UCSD-AML1 (cell line): ENCODE data around the gene COBLL1.
"Not testable (repeated sequence)": the region's sequence is repeated elsewhere in the genome, so short reads cannot be mapped to it uniquely, and the experiment has no call there.

ENCODE experiments used
- DNase-seq: peaks from one replicate; lab custom pipeline; 2025; ENCODE audit not compliant: unreplicated experiment; lab: John Stamatoyannopoulos, UW

The COBLL1 gene

DNA sequence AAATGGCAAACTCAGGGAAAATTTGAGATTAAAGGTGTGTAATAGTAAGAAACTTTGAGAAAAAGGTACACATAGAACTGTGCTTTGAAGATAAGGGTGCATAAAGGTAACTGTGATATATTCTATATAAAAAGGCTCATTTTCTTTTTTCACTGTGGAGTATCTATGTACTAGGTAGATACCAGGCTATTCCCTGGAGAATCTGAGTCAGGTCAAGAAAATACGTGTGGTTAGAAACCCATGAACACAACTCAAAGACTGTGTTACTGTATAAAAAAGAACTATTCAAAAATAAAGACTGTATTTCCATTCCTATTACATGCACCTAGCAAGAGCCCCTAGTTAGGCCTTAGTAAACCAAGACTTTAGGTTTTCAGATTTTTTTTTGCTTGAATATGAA, 120.2 kb downstream of the COBLL1 start:
- no peak for DNase-seq

DNA sequence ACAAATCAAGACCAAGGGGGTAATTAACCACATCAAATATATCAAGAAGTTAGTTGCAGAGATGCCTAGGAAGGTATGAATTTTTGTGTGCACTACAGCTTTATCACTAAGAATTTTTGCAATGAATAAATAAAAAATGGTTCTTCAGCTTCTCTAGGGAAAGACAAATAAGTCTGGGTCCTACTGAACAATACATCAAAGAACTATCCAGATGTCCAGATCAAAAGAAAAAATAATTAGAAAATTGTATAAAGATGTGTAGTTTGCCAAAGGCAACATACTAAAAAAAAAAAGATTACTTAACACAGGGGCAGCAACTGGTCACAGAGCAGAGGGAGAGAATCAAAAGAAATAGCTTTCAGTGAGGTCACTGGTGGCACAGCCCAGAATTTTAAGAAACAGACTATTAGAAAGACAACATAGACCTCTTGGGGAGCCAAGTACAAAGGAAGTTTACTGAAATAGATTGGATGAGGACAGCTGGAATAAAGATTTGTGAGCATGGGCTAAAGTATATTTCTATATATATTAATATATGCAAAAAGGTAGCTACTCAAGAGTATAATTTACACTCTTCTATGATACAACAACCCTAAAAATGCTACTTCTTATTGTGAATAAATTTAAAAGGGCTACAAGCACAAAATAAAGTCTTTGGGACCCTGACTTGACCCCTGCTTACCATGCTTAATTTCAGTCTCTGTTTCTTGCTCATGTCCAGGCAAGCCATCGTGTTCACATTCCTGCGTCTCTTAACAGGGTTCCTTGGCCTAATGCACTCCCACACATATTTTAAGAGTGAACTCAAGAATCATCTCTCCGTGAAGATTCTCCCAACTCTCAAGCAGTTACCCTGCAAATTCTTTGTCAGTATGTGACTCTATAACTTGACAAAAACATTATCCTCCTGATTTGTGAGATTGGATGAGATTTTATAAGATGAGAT, 121.4 kb downstream of the COBLL1 start:
- no peak for DNase-seq

DNA sequence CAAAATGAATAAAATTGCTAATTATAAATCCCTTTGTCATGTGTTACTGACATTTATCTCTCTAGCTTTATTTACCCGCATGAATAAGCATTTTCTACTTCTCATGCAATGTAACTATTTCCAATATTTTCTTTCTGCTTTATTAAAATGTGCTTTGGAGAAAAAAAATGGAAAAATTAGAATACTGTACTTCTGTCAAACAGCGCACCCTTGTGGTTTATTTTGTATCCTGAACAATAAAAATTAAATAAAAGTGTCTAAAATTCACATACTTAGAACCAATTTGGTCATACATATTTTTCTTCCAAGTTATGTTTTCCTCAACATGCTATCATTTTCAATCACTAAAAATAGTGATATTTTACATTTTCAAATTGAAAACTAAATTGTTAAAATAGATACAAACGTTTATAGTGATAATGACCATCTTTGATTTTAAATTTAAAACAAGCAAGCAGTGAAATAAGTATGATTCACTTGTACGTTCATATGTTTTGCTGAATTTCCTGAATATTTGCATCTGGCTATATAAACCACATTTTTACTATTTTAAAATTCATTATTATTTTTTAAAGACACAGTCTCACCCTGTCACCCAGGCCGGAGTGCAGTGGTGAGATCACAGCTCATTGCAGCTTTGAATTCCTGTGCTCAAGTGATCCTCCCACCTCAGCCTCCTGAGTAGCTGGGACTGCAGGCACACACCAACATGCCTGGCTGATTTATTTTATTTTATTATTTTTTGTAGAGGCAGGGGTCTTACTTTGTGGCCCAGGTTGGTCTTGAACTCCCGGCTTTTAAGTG, 124.4 kb downstream of the COBLL1 start:
- no peak for DNase-seq

DNA sequence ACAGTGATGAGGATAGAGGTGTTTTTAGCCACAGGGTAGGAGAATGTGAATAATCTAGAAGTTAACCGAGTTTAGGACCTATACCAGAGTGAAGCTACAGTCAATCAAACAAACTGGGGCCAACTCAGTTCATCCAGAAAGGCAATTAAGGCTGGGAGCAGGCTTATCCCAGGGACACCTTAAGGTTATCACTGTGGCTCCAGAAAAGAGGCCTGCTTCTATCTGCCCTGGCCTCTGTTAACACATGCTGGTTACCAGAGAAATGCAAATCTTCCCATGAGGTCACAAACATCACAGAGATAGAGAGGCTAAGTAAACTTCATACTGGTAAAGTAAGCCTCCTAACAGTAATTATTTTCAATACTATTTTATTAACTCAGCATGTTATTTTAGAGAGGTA, 127.2 kb downstream of the COBLL1 start:
- no peak for DNase-seq

DNA sequence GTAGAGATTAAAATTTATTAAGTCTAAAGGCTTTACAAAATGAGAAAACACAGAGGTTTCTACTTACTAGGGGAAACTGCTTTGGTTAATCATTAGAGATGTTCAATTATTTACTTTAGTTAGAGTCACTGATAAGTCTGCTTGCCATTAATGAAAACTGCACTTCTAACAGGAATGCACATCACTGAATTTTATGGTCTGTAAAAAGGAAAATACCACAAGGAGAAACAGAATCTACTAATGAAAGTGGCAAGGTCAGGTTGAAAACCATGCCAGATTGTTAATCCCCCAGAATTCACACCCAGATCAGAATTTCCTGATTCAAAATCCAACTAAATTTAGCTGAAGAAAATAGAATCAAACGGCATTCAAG, 129.9 kb downstream of the COBLL1 start:
- DNase-seq: no peak

DNA sequence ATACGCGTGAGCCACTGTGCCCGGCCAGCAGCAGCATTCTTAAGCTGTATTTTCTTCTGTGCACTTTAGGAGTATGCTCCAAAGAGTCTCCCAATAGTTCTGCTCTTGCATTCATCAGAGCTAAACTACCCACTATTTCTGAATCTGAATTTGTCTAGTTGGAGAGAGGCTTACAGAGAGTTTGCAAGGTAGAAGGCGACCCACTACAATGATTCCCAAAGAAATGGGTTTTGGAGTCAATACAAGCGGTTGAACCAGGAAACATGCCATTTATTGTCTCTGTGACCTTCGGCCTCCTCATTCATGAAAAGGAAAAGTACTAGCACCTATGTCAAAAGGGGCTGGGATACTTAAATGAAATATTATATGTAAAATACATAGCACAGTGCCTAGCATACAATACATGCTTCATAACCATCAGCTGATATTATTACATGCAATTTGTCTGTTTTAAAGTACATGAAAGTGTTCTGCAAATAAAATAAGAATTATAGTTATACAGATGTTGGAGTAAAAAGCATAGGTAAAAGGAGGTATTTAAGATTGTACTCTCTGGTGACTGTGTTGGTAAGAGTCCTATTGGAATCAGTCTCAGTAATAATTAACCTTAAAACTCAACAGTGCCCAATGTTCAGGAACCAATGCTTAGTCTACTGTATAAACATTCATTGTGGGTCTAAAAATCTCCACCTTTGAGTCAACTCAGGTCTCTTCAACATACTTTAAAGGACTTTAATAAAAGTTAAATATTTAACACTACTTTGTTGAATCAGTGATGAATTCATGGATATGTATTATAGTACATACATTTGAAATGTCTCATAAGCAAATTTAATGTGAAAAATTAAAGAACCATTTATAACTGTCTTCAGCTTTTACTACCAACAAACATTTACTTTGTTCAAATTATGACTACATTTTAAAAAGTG, 130.5 kb downstream of the COBLL1 start:
- no peak for DNase-seq

DNA sequence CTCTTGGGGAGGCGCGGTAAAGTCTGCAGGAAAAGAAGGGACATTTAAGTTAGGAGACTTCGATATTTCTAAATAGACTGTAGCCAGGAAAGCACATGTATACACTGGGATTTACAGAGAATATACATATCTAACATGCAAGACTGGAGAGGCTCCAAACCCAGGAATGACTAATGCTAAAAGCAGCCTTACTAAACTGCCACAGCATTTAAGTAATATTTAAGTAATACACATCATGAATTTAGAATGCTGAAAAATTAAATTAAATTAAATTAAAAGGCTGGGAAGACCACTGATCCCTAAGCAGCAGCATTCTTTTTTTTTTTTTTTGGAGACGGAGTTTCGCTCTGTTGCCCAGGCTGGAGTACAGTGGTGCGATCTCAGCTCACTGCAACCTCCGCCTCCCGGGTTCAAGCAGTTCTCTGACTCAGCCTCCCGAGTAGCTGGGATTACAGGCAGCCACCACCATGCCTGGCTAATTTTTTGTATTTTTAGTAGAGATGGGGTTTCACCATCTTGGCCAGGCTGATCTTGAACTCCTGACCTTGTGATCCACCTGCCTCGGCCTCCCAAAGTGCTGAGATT, 131.3 kb downstream of the COBLL1 start:
- DNase-seq: not testable (repeated sequence)

DNA sequence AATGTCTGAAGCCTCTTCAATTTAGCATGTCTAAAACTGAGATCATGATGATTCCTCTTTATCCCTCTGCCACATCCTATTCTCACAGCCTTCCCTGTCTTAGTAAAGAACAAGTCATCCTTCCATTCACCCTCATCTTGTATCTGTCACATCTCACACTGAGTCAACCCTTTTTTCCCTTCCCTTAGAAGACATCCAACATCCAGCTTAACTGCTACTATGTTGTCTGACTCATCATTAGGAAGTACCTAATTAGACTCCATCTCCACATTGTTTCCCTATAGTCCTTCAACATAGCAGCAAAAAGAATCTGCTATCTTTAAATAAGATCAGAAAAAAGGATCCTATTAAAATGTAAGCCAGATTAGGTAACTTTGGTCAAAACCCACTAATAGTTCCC, 135.1 kb downstream of the COBLL1 start:
- no peak for DNase-seq

DNA sequence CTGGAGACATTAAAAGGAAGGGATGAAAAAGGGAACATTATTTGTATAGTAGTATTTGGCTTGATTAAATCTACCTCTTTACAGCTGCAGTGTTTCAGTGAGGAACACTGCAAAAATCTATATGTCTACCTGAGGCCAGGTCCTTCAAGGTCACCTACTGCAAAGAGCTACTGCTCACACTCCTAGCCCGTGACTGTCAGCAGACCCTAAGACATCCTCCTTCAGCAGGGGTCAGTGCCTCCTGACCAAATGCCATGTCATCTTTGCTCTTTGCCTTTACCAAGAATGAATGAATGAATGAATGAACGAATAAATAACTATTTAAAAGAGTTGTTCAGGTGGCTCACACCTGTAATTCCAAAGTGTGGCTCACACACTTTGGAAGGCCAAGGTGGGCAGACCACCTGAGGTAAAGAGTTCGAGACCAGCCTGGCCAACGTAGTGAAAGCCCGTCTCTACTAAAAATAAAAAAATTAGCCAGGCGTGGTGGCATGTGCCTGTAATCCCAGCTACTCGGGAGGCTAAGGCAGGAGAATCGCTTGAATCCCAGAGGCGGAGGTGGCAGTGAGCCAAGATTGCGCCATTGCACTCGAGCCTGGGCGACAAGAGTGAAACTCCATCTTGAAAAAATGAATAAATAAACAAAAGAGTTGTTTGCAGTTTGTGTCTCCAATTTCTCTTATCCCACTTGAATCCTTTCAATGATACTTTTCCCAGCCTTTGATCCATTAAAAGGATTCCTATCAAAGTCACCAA, 136.0 kb downstream of the COBLL1 start:
- DNase-seq: no peak

DNA sequence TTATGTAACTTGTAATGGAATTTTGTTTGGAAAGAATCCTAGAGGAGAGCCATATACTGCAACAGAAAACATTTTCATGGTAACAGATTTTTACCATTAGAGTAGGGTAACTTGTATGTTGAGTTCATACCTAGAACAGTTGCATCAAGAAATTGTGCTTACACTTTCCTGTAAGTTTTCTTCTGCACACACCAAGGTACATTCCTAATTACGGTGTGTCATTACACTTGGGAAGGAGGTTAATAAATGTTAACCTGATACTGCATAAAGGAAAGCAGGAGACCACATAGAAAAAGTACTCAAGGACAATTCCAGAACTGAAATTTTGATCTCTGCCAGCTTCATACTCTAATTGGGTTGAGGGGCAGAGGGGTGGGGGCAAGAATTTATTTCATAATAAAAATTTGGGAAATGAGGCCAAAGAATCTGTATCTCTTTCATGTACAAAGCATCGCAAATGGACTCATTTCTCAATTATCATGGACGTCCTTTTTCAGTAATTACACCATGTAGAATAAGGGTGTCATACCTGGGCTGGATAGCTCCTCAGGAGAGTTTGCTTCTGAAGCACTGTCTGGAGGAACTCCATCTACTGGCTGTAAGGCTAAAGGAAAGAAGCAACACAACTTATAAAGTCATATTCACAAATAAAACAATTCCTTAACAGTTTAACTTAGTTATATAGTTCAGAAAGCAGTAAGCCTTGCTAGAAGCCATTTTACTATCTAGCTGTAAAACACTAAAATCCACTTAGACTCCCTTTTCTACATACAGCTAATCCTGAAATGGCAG, 137.5 kb downstream of the COBLL1 start:
- DNase-seq: no peak

DNA sequence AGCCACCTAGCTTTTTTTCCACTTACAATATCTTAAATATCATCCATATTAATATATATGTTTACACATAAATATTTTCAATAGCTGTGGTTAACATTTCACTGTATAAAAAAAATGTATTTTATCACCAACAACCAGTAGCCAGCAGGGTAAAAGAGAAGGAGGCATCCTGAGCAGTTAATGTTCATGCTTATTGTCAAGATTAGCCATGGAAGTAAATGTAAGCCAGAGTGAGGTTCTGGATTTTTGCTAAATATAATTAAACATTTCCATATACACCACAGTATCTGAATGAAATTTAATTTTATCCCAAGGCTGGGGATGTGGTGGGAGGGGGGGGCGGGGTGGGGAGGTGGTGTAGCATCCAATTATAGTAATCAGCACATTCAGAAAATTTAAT, 140.1 kb downstream of the COBLL1 start:
- no peak for DNase-seq

DNA sequence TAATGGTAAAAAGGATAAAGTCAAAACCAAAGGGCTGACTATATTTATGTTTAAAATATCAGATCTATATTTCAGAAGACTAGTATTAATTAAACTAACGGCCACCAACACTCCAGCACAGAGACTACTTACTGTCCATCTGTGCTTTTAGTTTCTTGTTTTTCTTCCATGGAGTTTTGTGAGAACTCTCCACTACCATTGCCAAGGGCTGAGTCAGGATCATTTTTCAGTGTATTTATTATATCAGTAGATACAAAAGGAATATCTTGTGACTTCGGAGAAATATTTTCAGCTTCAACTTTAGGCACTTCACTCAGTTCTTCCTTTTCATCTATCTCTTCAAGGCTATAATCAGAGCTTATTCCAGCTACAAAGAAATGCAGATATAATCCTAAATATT, 141.2 kb downstream of the COBLL1 start:
- no peak for DNase-seq

DNA sequence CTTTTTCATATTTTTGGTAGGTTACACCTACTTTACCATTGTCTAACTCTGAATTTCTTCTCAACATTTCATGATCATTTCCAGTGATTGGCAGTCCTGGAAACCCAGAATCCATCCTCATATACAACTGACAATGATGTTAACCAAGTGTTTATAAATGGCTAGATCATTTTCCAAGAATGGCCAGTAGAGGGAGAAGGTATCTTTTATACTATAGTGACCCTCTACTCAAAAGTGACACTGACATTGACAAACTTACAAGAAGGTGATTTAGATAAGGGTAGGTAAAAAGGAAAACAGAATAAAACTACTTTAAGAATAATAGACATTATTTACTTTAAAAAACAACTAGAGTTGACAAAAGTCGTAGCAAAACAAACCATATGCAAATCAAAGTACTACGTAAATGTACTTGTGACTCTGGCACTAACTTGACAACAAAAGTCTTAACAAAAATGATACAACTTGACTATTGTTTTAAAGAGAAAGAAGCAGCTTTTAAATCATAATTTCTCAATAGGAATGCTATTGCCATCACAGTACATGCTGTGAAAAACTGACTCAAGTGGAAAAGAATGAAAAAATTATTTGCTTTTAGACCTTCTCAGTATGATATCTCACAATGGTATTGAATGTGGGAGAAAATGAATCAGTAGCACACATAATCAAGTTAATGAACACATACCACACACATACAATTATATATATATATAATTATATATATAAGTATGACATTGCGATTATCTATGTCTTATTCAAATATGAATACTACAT, 143.7 kb downstream of the COBLL1 start:
- no peak for DNase-seq

DNA sequence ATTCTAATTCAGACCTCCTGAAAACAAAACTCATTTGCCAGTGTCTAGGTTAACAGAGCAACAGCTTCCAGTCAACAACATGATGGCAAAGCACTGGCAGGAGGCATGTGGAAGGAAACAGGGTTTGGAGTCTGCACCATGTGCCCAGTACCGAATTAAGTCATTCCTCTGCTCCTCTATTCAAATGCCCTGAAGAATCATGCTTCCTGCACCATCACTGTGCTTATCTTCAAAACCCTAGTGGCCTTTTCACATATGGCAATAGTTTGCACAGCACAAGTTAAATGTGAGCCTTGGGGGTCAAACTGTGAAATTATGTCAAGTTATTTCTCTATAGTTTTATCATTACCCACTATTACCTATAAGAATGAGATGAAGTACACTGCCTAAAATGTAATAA, 145.0 kb downstream of the COBLL1 start:
- no peak for DNase-seq

DNA sequence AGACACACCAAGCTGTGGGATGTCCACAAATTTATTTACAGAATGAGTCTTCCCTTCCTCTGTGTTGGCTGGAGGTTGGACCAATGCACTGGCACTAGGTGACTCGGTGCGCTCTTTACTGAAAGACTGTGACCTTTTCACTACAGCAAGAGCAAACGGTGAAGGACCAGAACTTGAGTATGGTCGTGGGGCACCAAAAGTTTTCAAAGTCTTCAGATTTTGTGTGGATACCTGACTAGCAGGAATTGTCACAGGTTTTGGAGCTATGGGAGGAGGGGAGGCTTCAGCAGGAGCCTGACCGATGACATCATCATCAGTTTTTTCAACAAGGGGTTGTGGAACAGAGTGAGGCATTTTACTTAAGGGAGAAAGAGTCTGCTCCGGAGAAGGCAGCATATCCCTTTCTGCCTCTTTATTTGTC, 147.3 kb downstream of the COBLL1 start:
- DNase-seq: no peak

DNA sequence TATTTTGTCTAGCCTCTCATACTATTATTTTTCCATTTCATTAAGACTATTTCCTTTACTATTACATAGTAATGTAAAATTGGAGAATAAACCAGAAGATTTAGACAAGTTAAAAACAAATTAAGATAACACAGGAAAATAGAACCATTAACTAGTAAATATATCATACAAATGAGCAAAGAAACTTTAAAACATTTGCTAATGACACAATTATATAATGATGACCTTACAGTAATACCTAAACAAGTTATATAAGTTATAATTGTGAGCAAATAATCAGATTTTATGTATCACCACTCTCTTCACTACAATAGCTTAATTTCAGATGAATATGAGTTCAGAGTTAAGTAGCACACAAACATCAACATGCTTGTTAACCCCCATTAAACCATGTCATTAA, 147.8 kb downstream of the COBLL1 start:
- DNase-seq: no peak

DNA sequence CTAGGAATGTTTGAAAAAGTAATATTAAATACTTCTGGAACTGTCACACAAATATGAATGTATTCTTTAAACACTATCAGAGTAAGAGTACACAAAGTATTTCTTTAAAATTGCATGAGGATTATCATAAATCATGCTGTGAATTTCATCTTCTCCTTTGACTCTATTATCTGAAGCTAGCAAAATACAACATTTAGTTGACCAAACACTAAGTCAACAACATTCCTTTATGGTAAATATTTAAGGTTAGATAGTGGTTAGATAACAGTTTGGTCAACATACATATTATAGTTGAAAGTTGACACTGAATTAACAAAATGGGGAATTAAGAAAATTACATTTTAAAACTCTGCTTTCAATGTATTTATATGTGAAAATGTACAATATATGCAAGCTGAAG, 148.2 kb downstream of the COBLL1 start:
- DNase-seq: no peak

DNA sequence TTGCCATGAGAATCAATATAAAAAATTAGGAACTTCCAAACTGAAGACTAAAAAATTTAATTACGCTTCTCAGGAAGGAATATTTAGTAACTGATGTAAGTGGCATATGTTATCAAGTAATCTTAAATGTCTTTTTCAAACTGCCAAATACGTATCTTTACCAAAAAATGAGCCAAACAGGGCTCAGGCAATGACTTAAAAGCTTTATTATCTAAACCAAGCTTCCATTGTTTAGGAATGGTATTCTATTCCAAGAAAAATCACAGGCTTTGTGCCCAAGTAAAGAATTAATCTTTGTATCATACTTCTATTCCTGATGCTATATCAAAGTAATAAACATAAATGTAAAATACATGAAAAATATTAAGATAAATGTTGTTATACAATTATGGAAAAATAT, 148.7 kb downstream of the COBLL1 start:
- no peak for DNase-seq

DNA sequence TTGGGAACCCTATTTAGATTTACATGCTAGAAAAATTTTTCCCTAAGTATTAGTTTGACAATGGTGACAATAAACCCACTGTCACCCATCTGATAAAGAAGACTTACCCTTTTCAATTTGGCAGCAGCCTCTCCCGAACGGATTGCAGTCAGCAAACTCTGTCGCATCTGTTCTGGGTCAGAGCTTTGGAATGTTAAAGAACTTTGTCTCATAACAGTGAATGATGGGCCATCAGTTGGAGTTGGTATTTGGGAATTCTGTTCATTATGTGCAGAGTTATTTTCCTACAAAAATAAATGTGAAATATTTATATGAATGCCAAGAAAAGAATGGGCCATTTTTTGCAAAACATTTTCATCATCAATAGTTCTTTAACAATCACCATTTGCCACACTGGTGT, 149.5 kb downstream of the COBLL1 start:
- DNase-seq: no peak
